ENCODE results near the gene PLEKHJ1.

GRCh38 chr19:2208975-2209374, 27.2 kb downstream of the PLEKHJ1 start:
- no peak for TF ChIP-seq NR2C2 (CRISPR knock-in tag; IDR thresholded peaks at IDR 0.05)
- TF ChIP-seq CTCF (IDR thresholded peaks at IDR 0.05) = no peak
- TF ChIP-seq MAX (CRISPR knock-in tag; IDR thresholded peaks at IDR 0.05) = no peak

Measured in WTC11 (cell line).